SK-N-SH treated with all-trans-retinoic acid at 6 μM for 48 hours (cell line): ENCODE data around the gene GPRASP3.
A peak's percentile ranks its signal among the peaks of the same experiment; 100 is the strongest.

Experiments
- ATAC-seq: fragments of 200-7000 bp; cut with Tn5 transposase; 3 replicates; pipeline ENCODE4 v1.9.1; 2020; ENCODE audit warnings: mild to moderate bottlenecking, moderate library complexity
- BACH2 ChIP-seq: fragments of 250-450 bp; sonication (Bioruptor Pico); IDR thresholded peaks from 2 replicates; pipeline ENCODE4 v1.9.0; 2021; ENCODE audit warnings: mild to moderate bottlenecking, borderline replicate concordance
- CREB5 ChIP-seq: fragments of 250-450 bp; sonication (Bioruptor Pico); IDR thresholded peaks from 2 replicates; pipeline ENCODE4 v1.5.1; 2020; ENCODE audit warnings: low read depth, mild to moderate bottlenecking, moderate library complexity
- CSDC2 ChIP-seq: fragments of 250-450 bp; sonication (Bioruptor Pico); IDR thresholded peaks from 2 replicates; pipeline ENCODE4 v1.5.0; 2020; ENCODE audit warnings: mild to moderate bottlenecking, moderate library complexity
- CSRNP3 ChIP-seq: fragments of 250-450 bp; sonication (Bioruptor Pico); IDR thresholded peaks from 2 replicates; pipeline ENCODE4 v1.5.1; 2021; ENCODE audit warnings: mild to moderate bottlenecking, moderate library complexity
- ESRRG ChIP-seq: fragments of 250-450 bp; sonication (Bioruptor Pico); IDR thresholded peaks from 2 replicates; pipeline ENCODE4 v1.6.1; 2021; ENCODE audit warnings: mild to moderate bottlenecking
- GLIS3 ChIP-seq: fragments of 250-450 bp; sonication (Bioruptor Pico); IDR thresholded peaks from 2 replicates; pipeline ENCODE4 v1.5.0; 2020; ENCODE audit warnings: mild to moderate bottlenecking, moderate library complexity
- OSR1 ChIP-seq: fragments of 250-450 bp; sonication (Bioruptor Pico); IDR thresholded peaks from 2 replicates; pipeline ENCODE4 v1.8.0; 2022; ENCODE audit warnings: moderate library complexity, mild to moderate bottlenecking, inconsistent platforms
- PPARA ChIP-seq: fragments of 250-450 bp; sonication (Bioruptor Pico); IDR thresholded peaks from 2 replicates; pipeline ENCODE4 v1.5.0; 2020; ENCODE audit warnings: mild to moderate bottlenecking, borderline replicate concordance
- SNAI2 ChIP-seq: fragments of 250-450 bp; sonication (Bioruptor Pico); IDR thresholded peaks from 2 replicates; pipeline ENCODE4 v1.5.0; 2020; ENCODE audit warnings: mild to moderate bottlenecking, moderate library complexity
- TCF4 ChIP-seq: fragments of 250-450 bp; sonication (Bioruptor Pico); IDR thresholded peaks from 2 replicates; pipeline ENCODE4 v1.8.0; 2021; ENCODE audit warnings: mild to moderate bottlenecking, moderate library complexity, borderline replicate concordance
- TOX ChIP-seq: fragments of 250-450 bp; sonication (Bioruptor Pico); IDR thresholded peaks from 2 replicates; pipeline ENCODE4 v1.8.0; 2021; ENCODE audit warnings: mild to moderate bottlenecking, moderate library complexity, borderline replicate concordance
- TSHZ2 ChIP-seq: fragments of 250-450 bp; sonication (Bioruptor Pico); IDR thresholded peaks from 2 replicates; pipeline ENCODE4 v1.5.0; 2020; ENCODE audit warnings: mild to moderate bottlenecking, moderate library complexity
- ZFP3 ChIP-seq: fragments of 250-450 bp; sonication (Bioruptor Pico); IDR thresholded peaks from 2 replicates; pipeline ENCODE4 v1.5.0; 2020; ENCODE audit warnings: mild to moderate bottlenecking, moderate library complexity
- ZNF565 ChIP-seq: fragments of 450-650 bp; formaldehyde crosslinking; conservative IDR thresholded peaks from 2 replicates; pipeline ENCODE4 v1.5.0; 2020; ENCODE audit warnings: low read depth, mild to moderate bottlenecking, moderate library complexity
- ZNF70 ChIP-seq: fragments of 450-650 bp; formaldehyde crosslinking; IDR thresholded peaks from 2 replicates; pipeline ENCODE4 v1.5.0; 2020; ENCODE audit warnings: mild to moderate bottlenecking, moderate library complexity
- TF ChIP-seq, protein P1 (sequence below): fragments of 250-450 bp; sonication (Bioruptor Pico); IDR thresholded peaks from 2 replicates; pipeline ENCODE4 v1.8.0; 2021; ENCODE audit warnings: low read depth, mild to moderate bottlenecking, moderate library complexity, borderline replicate concordance

GPRASP3 gene

DNA sequence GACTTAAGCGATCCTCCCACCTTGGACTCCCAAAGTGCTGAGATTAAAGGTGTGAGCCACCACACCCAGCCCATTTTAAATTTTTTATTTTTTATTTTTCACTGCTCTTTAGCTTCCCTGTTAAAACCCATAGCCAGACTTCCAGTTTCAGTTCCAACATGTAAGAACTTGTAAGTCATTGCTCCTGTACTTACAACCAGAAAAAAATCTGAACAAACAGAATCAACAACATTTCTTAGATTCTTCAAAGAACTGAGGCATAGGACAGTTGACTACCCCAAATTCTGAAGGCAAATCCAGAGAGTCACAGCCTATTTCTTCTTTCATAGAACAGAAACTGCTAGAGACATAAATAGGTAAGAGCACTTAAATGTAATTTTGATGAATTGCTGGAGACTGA, 8.1 kb downstream of the GPRASP3 start:
- TF ChIP-seq ZFP3 (CRISPR knock-in tag) (no peak), TOX (CRISPR knock-in tag) (no peak), PPARA (CRISPR knock-in tag) (no peak), BACH2 (CRISPR knock-in tag) (no peak), TSHZ2 (no peak), GLIS3 (no peak), ESRRG (CRISPR knock-in tag) (no peak), CREB5 (no peak), SNAI2 (no peak), TCF4 (CRISPR knock-in tag) (no peak)
- no peak for ATAC-seq

- no peak for ATAC-seq
Observed at GRCh38 chrX:102739657-102740056, 19.1 kb downstream of the GPRASP3 start.

GRCh38 chrX:102744307-102744706, 23.8 kb downstream of the GPRASP3 start:
- TF ChIP-seq OSR1 (CRISPR knock-in tag) (no peak), ZFP3 (CRISPR knock-in tag) (no peak), ZNF70 (CRISPR knock-in tag) (no peak), CSRNP3 (CRISPR knock-in tag) (no peak)
- TF ChIP-seq, all 23 proteins: peak for 0

More at GRCh38 chrX:102739657-102740056, 19.1 kb downstream of the GPRASP3 start:
- TF ChIP-seq, protein P1, sequence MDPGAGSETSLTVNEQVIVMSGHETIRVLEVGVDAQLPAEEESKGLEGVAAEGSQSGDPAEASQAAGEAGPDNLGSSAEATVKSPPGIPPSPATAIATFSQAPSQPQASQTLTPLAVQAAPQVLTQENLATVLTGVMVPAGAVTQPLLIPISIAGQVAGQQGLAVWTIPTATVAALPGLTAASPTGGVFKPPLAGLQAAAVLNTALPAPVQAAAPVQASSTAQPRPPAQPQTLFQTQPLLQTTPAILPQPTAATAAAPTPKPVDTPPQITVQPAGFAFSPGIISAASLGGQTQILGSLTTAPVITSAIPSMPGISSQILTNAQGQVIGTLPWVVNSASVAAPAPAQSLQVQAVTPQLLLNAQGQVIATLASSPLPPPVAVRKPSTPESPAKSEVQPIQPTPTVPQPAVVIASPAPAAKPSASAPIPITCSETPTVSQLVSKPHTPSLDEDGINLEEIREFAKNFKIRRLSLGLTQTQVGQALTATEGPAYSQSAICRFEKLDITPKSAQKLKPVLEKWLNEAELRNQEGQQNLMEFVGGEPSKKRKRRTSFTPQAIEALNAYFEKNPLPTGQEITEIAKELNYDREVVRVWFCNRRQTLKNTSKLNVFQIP: no peak
- no peak for TF ChIP-seq TSHZ2
- no peak for TF ChIP-seq ZFP3 (CRISPR knock-in tag)

GRCh38 chrX:102745513-102745856, 24.9 kb downstream of the GPRASP3 start:
- TF ChIP-seq ZNF565 (CRISPR knock-in tag): no peak
- no peak for TF ChIP-seq CSDC2 (CRISPR knock-in tag)
- peak; percentile 18; the same call in 2 of the 3 replicates for ATAC-seq

More at GRCh38 chrX:102744307-102744706, 23.8 kb downstream of the GPRASP3 start:
- no peak for ATAC-seq
